NCI-H748 (cell line): ENCODE measurements around the gene INPP5K.
"Not testable (repeated sequence)": the region's sequence is repeated elsewhere in the genome, so short reads cannot be mapped to it uniquely, and the experiment has no call there.

Experiments used
- DNase-seq: peaks from one replicate; lab custom pipeline; 2025; ENCODE audit not compliant: unreplicated experiment; lab: John Stamatoyannopoulos, UW

Gene INPP5K

GRCh38 chr17:1516388-1517161, at the start of gene INPP5K:
Gene INPP5K (minus strand): TSS chr17:1516612. CDS start chr17:1516499, 113 bp downstream.
- DNase-seq, result peak; percentile 99

- DNase-seq, result no peak
These were observed 49.5 kb upstream of the INPP5K start for GRCh38 chr17:1565877-1566276.

- peak; percentile 55 for DNase-seq
These were observed 47.6 kb upstream of the INPP5K start for GRCh38 chr17:1563786-1564613.

- not testable (repeated sequence) for DNase-seq
These were observed 47.0 kb upstream of the INPP5K start for GRCh38 chr17:1563471-1563785.

- peak; percentile 84 for DNase-seq
These were observed 45.8 kb upstream of the INPP5K start for GRCh38 chr17:1562176-1562643.

GRCh38 chr17:1561420-1562175, 45.2 kb upstream of the INPP5K start:
- DNase-seq, result peak; percentile 39

GRCh38 chr17:1560858-1561355, 44.5 kb upstream of the INPP5K start:
- DNase-seq, result no peak

- DNase-seq, result no peak
These were observed 43.9 kb upstream of the INPP5K start for GRCh38 chr17:1560101-1560857.

- no peak for DNase-seq
These were observed 42.9 kb upstream of the INPP5K start for GRCh38 chr17:1559047-1560043.

GRCh38 chr17:1558401-1558800, 42.0 kb upstream of the INPP5K start:
- no peak for DNase-seq

- DNase-seq, result no peak
These were observed 41.1 kb upstream of the INPP5K start for GRCh38 chr17:1557355-1558095.

- no peak for DNase-seq
These were observed 39.4 kb upstream of the INPP5K start for GRCh38 chr17:1555651-1556471.

- DNase-seq, result no peak
These were observed 38.5 kb upstream of the INPP5K start for GRCh38 chr17:1554751-1555540.

GRCh38 chr17:1553354-1554266, 37.2 kb upstream of the INPP5K start:
- no peak for DNase-seq

GRCh38 chr17:1552932-1553331, 36.5 kb upstream of the INPP5K start:
- DNase-seq, result no peak

GRCh38 chr17:1551741-1552140, 35.3 kb upstream of the INPP5K start:
- no peak for DNase-seq
